ENCODE results near the gene PSENEN.
"Not testable (repeated sequence)": the region's sequence is repeated elsewhere in the genome, so short reads cannot be mapped to it uniquely, and the experiment has no call there.

Gene PSENEN

DNA sequence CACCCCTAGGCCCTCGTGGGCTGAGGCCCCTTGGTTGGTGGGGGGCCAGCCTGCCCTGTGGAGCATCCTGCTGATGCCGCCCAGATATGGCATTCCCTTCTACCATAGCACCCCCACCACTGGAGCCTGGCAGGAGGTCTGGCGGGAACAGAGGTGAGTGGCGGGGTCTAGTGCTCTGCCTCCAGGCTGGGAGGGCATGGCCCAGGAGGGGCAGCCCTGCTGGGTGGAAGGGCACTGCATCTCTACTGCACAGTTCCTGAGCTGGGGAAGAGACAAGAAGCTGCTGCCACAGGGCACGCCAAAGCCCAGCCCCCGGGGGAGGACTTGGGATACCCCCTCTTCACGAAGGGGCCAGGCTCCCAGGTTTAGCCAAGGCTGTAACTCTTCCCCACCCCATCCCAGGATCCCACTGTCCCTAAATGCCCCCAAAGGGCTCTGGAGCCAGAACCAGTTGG, 30.1 kb upstream of the PSENEN start:
- Mint-ChIP-seq H3K27me3 (no peaks in the 10 kb centered on the region), H3K36me3 (ENCODE audit: low read depth) (peaks cover 63% of the 10 kb centered on the region), H3K27ac (peak overlapping the region; percentile 99), H3K4me3 (peak overlapping the region; percentile 88), H3K9me3 (no peaks in the 10 kb centered on the region), H3K4me1 (ENCODE audit: low read depth) (peaks cover 54% of the 10 kb centered on the region)
- DNase-seq, result no peak

DNA sequence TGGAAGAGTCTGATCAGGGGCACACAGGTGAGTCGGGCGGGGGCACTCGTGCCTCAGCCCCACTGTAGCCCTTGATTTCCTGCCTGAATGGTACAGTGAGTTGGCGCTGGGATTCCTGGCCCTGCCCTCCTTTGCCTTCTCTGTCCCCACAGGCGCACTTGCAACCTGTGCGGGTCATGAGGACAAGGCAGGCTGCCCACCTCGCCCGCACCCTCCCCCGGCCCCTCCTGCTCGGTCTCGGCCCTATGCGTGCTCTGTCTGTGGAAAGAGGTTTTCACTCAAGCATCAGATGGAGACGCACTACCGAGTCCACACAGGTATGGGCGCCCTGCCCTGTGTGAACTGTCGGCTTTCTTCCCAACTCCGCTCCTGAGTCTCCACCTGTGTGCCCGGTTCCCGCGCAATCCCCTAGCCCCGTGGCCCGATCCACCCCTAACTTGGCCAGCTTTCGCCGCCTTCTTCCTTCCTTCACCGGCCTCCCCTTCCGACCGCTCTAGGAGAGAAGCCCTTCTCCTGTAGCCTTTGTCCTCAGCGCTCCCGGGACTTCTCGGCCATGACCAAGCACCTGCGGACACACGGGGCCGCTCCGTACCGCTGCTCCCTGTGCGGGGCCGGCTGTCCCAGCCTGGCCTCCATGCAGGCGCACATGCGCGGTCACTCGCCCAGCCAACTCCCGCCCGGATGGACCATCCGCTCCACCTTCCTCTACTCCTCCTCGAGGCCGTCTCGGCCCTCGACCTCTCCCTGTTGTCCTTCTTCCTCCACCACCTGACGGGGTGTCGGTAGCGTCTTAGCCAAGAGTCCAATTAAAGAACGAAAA, 29.3 kb upstream of the PSENEN start:
- peaks cover 48% of the 10 kb centered on the region for H3K4me1 Mint-ChIP-seq (ENCODE audit: low read depth)
- peaks cover 68% of the 10 kb centered on the region for H3K36me3 Mint-ChIP-seq (ENCODE audit: low read depth)
- no peaks in the 10 kb centered on the region for H3K9me3 Mint-ChIP-seq
- peak overlapping the region; percentile 88 for H3K4me3 Mint-ChIP-seq
- no peaks in the 10 kb centered on the region for H3K27me3 Mint-ChIP-seq
- peak overlapping the region; percentile 99 for H3K27ac Mint-ChIP-seq
- DNase-seq, result peak; percentile 62

DNA sequence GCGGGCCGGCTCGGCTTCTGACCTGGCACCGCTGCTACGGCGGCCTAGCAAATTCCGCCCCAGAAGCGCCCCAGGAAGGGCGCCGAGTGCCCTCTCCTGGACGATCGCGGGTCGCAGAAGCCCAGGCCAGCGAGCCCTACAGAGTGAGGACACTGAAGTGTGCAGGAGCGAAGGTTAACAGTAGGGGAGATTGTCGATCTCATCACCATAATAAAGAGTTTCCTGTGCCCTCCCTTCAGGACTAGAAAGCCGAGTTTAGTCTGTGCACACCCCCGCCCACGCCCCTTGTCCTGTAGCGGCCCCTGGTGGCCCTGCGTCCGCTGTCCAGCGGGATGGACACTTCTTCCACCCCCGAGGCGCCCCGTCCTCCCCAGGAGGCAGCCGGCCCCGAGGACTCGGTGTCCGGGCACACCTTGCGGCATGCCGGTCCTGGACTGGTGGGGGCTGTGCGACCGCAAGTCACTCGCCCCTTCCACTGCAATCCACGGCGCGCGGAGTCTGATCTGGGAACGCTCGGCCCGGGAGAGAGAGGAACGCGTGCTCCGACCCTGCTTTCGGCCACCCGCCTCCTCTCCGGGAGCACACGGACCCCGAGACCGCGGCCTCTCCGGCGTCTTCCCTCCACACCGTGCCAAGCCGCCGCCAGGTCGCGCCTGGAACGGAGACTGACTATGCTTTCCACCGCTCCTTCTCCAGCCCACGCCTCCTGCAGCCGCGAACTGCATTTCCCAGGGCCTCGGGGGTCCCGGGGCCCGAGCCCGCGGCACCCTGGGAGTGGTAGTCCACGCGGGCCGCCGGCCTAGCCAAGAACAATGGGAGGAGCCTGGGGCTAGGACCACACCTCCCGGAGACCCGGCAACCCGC, 28.4 kb upstream of the PSENEN start:
- peak; percentile 97 for DNase-seq
- Mint-ChIP-seq H3K27me3 (no peaks in the 10 kb centered on the region), H3K9me3 (no peaks in the 10 kb centered on the region), H3K27ac (peak overlapping the region; percentile 99), H3K36me3 (ENCODE audit: low read depth) (peaks cover 76% of the 10 kb centered on the region), H3K4me1 (ENCODE audit: low read depth) (peaks cover 47% of the 10 kb centered on the region), H3K4me3 (peak overlapping the region; percentile 88)

DNA sequence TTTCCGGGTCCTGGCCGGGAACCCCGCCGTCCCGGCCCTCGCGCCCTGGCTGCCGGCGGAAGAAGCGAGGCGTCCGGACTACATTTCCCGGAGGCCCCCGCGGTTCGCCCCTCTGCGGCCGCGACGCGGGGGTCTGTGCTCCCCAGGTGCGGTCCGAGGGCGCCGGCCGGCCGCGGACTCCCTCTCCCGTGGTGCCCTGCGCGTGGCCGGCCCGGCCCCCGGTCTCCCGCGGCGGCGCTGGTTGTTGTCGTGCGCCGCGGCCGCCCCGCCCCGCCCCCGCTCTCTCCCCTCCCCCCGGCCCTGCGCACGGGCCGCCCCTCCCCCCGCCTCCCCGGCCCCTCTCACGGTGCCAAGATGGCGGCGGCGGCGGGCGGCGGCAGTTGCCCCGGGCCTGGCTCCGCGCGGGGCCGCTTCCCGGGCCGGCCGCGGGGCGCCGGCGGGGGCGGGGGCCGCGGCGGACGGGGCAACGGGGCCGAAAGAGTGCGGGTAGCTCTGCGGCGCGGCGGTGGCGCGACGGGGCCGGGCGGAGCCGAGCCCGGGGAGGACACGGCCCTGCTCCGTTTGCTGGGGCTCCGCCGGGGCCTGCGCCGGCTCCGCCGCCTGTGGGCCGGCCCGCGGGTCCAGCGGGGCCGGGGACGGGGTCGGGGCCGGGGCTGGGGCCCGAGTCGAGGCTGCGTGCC, 27.6 kb upstream of the PSENEN start, which contains the start of gene KMT2B:
KMT2B (plus strand) TSS at position 339 of the 680 bp plus-strand sequence; CDS start at position 355, 16 bp downstream.
- DNase-seq, result no peak
- peaks cover 45% of the 10 kb centered on the region for H3K4me1 Mint-ChIP-seq (ENCODE audit: low read depth)
- H3K9me3 Mint-ChIP-seq, result no peaks in the 10 kb centered on the region
- H3K27me3 Mint-ChIP-seq, result no peaks in the 10 kb centered on the region
- peak within 1 kb of the TSS; percentile 99 for H3K27ac Mint-ChIP-seq
- H3K4me3 Mint-ChIP-seq, result peak within 1 kb of the TSS; percentile 90
- peaks cover 83% of the 10 kb centered on the region for H3K36me3 Mint-ChIP-seq (ENCODE audit: low read depth)

DNA sequence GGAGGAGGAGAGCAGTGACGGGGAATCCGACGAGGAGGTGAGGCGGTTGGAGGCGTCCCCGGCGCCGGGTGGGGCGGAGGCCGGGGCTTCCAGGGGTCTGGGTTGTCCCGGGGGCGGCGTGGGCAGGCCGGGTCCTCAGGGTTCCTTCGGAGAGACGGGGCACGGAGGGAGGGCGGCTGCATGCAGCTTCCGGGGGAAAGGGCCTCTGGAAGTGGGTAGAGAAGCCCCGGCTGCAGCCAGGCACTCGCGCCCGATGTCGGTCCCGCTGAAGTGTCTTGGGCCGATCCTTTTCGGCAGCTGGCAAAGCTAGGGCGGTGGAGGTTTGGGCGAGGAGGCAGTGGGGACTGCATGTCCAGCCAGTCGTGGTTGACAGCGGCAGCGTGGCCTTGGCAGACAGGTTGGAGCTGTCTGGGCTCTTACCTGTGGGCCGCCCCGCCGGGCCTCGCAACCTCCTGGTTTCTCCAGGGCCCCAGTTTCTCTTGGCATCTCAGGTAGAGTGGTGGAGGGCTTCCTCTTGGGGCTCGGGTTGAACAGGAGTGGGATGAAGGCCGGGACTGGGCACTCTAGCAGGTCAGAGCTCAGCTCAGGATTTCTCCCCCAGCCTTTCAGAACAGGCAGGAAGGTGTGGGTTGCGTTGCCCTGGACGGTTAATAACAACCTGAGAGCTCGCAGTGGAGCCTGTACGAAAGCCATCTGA, 27.0 kb upstream of the PSENEN start:
- H3K4me3 Mint-ChIP-seq, result peak overlapping the region; percentile 90
- no peaks in the 10 kb centered on the region for H3K9me3 Mint-ChIP-seq
- peaks cover 41% of the 10 kb centered on the region for H3K4me1 Mint-ChIP-seq (ENCODE audit: low read depth)
- no peaks in the 10 kb centered on the region for H3K27me3 Mint-ChIP-seq
- peaks cover 83% of the 10 kb centered on the region for H3K36me3 Mint-ChIP-seq (ENCODE audit: low read depth)
- peak; percentile 78 for DNase-seq
- H3K27ac Mint-ChIP-seq, result peak overlapping the region; percentile 93

DNA sequence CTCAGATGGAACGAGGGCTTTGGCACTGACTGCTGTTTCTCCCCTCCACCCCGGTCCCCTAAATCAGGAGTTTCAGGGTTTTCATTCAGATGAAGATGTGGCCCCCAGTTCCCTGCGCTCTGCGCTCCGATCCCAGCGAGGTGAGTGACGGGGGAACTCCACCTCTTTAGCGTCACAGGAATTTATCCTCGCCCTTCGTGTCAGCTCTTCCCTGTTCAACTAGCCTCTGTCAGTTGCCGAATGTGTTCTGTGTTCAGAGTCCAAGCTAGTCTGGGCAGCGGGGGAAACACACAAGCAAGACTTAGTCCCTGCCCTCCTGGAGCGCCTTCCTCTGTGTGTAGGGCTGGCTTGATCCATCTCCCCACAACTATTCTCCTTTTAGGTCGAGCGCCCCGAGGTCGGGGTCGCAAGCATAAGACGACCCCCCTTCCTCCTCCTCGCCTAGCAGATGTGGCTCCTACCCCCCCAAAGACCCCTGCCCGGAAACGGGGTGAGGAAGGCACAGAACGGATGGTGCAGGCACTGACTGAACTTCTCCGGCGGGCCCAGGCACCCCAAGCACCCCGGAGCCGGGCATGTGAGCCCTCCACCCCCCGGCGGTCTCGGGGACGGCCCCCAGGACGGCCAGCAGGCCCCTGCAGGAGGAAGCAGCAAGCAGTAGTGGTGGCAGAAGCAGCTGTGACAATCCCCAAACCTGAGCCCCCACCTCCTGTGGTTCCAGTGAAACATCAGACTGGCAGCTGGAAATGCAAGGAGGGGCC, 25.9 kb upstream of the PSENEN start:
- H3K36me3 Mint-ChIP-seq (ENCODE audit: low read depth), result peaks cover 82% of the 10 kb centered on the region
- peak overlapping the region; percentile 90 for H3K4me3 Mint-ChIP-seq
- H3K27me3 Mint-ChIP-seq, result no peaks in the 10 kb centered on the region
- peak overlapping the region; percentile 93 for H3K27ac Mint-ChIP-seq
- H3K9me3 Mint-ChIP-seq, result no peaks in the 10 kb centered on the region
- no peak for DNase-seq
- H3K4me1 Mint-ChIP-seq (ENCODE audit: low read depth), result peaks cover 41% of the 10 kb centered on the region

DNA sequence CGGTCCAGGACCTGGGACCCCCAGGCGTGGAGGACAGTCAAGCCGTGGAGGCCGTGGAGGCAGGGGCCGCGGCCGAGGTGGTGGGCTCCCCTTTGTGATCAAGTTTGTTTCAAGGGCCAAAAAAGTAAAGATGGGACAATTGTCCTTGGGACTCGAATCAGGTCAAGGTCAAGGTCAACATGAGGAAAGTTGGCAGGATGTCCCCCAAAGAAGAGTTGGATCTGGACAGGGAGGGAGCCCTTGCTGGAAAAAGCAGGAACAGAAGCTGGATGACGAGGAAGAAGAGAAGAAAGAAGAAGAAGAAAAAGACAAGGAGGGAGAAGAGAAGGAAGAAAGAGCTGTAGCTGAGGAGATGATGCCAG, 25.3 kb upstream of the PSENEN start:
- no peaks in the 10 kb centered on the region for H3K9me3 Mint-ChIP-seq
- DNase-seq, result no peak
- peaks cover 82% of the 10 kb centered on the region for H3K36me3 Mint-ChIP-seq (ENCODE audit: low read depth)
- H3K4me3 Mint-ChIP-seq, result peak overlapping the region; percentile 39
- H3K27me3 Mint-ChIP-seq, result no peaks in the 10 kb centered on the region
- peak overlapping the region; percentile 93 for H3K27ac Mint-ChIP-seq
- H3K4me1 Mint-ChIP-seq (ENCODE audit: low read depth), result peaks cover 36% of the 10 kb centered on the region

DNA sequence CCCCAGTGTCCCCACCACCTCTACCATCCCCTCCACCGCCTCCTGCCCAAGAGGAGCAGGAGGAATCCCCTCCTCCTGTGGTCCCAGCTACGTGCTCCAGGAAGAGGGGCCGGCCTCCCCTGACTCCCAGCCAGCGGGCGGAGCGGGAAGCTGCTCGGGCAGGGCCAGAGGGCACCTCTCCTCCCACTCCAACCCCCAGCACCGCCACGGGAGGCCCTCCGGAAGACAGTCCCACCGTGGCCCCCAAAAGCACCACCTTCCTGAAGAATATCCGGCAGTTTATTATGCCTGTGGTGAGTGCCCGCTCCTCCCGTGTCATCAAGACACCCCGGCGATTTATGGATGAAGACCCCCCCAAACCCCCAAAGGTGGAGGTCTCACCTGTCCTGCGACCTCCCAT, 24.8 kb upstream of the PSENEN start:
- H3K9me3 Mint-ChIP-seq, result no peaks in the 10 kb centered on the region
- H3K27me3 Mint-ChIP-seq, result no peaks in the 10 kb centered on the region
- peak overlapping the region; percentile 63 for H3K27ac Mint-ChIP-seq
- peak overlapping the region; percentile 20 for H3K4me3 Mint-ChIP-seq
- no peak for DNase-seq
- H3K36me3 Mint-ChIP-seq (ENCODE audit: low read depth), result peaks cover 82% of the 10 kb centered on the region
- peaks cover 34% of the 10 kb centered on the region for H3K4me1 Mint-ChIP-seq (ENCODE audit: low read depth)

DNA sequence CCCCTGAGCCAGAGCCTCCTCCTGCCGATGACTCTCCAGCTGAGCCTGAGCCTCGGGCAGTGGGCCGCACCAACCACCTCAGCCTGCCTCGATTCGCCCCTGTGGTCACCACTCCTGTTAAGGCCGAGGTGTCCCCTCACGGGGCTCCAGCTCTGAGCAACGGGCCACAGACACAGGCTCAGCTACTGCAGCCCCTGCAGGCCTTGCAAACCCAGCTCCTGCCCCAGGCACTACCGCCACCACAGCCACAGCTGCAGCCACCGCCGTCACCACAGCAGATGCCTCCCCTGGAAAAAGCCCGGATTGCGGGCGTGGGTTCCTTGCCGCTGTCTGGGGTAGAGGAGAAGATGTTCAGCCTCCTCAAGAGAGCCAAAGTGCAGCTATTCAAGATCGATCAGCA, 24.1 kb upstream of the PSENEN start:
- peaks cover 31% of the 10 kb centered on the region for H3K4me1 Mint-ChIP-seq (ENCODE audit: low read depth)
- peak overlapping the region; percentile 75 for H3K27ac Mint-ChIP-seq
- no peaks in the 10 kb centered on the region for H3K9me3 Mint-ChIP-seq
- peaks cover 82% of the 10 kb centered on the region for H3K36me3 Mint-ChIP-seq (ENCODE audit: low read depth)
- DNase-seq, result no peak
- H3K27me3 Mint-ChIP-seq, result no peaks in the 10 kb centered on the region
- peak overlapping the region; percentile 42 for H3K4me3 Mint-ChIP-seq

DNA sequence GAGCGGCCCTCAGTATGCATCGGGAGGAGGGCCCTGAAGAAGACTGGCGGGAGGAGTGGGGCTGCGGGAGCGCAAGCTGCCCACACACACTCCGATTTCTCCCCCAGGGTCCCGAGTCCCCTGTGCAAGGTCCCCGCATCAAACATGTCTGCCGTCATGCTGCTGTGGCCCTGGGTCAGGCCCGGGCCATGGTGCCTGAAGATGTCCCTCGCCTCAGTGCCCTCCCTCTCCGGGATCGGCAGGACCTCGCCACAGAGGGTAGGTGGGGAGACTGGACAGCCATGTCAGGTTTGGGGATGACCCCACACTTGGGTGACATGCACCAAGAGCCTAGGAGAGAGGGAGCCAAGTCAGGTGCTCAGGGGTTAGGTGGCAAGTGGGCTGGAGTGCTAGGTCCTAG, 23.0 kb upstream of the PSENEN start:
- Mint-ChIP-seq H3K4me3 (no peak overlapping the region), H3K27me3 (no peaks in the 10 kb centered on the region), H3K36me3 (ENCODE audit: low read depth) (peaks cover 85% of the 10 kb centered on the region), H3K27ac (peak overlapping the region; percentile 75), H3K4me1 (ENCODE audit: low read depth) (peaks cover 28% of the 10 kb centered on the region), H3K9me3 (no peaks in the 10 kb centered on the region)
- DNase-seq, result no peak

DNA sequence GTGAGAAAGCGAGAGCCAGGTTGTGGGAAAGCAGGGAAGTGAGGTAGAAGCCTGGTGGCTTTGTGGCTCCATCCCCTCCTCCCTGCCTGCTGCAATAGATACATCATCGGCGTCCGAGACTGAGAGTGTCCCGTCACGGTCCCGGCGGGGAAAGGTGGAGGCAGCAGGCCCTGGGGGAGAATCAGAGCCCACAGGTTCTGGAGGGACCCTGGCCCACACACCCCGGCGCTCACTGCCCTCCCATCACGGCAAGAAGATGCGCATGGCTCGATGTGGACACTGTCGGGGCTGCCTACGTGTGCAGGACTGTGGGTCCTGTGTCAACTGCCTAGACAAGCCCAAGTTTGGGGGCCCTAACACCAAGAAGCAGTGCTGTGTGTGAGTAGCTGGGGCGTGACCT, 22.6 kb upstream of the PSENEN start:
- H3K4me3 Mint-ChIP-seq, result no peak overlapping the region
- no peaks in the 10 kb centered on the region for H3K27me3 Mint-ChIP-seq
- no peaks in the 10 kb centered on the region for H3K9me3 Mint-ChIP-seq
- H3K27ac Mint-ChIP-seq, result peak overlapping the region; percentile 65
- H3K36me3 Mint-ChIP-seq (ENCODE audit: low read depth), result peaks cover 90% of the 10 kb centered on the region
- peaks cover 28% of the 10 kb centered on the region for H3K4me1 Mint-ChIP-seq (ENCODE audit: low read depth)
- no peak for DNase-seq

DNA sequence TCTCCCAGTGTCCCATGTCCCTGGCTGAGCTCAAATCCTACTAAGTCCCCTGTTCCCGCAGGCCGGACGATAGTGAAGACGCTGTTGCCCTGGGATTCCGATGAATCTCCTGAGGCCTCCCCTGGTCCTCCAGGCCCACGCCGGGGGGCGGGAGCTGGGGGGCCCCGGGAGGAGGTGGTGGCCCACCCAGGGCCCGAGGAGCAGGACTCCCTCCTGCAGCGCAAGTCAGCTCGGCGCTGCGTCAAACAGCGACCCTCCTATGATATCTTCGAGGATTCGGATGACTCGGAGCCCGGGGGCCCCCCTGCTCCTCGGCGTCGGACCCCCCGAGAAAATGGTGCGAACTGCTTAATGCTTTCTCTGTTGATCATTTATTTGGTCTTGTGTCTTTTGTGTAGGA, 21.8 kb upstream of the PSENEN start:
- H3K9me3 Mint-ChIP-seq, result no peaks in the 10 kb centered on the region
- H3K36me3 Mint-ChIP-seq (ENCODE audit: low read depth), result peaks cover 94% of the 10 kb centered on the region
- peak overlapping the region; percentile 76 for H3K27ac Mint-ChIP-seq
- H3K27me3 Mint-ChIP-seq, result no peaks in the 10 kb centered on the region
- H3K4me3 Mint-ChIP-seq, result no peak overlapping the region
- peaks cover 28% of the 10 kb centered on the region for H3K4me1 Mint-ChIP-seq (ENCODE audit: low read depth)
- DNase-seq, result no peak

DNA sequence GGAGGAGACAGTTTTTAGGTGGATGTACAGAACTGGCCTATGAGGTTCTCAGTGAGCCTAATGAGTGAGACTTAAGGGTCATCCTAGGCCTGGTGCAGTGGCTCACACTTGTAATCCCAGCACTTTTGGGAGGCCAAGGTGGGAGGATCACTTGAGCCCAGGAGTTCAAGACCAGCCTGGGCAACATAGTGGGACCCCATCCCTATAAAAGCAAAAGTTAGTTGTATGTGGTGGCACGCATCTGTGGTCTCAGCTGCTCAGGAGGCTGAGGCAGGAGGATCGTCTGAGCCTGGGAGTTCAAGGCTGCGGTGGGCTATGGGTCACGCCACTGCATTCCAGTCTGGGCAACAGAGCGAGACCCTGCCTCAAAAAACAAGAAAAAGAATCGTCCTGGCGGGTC, 21.3 kb upstream of the PSENEN start:
- Mint-ChIP-seq H3K36me3 (ENCODE audit: low read depth) (peaks cover 95% of the 10 kb centered on the region), H3K4me1 (ENCODE audit: low read depth) (peaks cover 23% of the 10 kb centered on the region), H3K27ac (peak overlapping the region; percentile 76)
- not testable (repeated sequence) for H3K27me3 Mint-ChIP-seq, H3K9me3 Mint-ChIP-seq, DNase-seq, H3K4me3 Mint-ChIP-seq
